ENCODE measurements around the gene DNAI4. TPM values are rescaled to one million over a fixed set of nuclear protein-coding genes. Genes with fewer than 3 reads are reported as not detected.

The DNAI4 gene
- total RNA-seq, 1 experiment from 2014 or later = 2.1 TPM

GRCh38 chr1:66764994-66765578, 159.6 kb downstream of the DNAI4 start:
- ATAC-seq (peak; percentile 34; the same call in 1 of the 2 replicates), DNase-seq (ENCODE audit: low spot score) (peak; percentile 16)
- H3K4me3 Mint-ChIP-seq = no peak overlapping the region
- H3K4me1 Mint-ChIP-seq = no peaks in the 10 kb centered on the region
- no peaks in the 10 kb centered on the region for H3K36me3 Mint-ChIP-seq
- no peaks in the 10 kb centered on the region for H3K27me3 Mint-ChIP-seq (ENCODE audit: low read depth)
- ChIA-PET CTCF (interaction anchor here (0.5 to 2.9 kb wide), 11 partner anchors 18 to 1701 kb away, joined by 3 to 20 read pairs (median 3); partner anchors contain the start of genes DNAI4 and MIER1), POLR2A (no interaction called here)
- H3K27ac Mint-ChIP-seq = no peak overlapping the region
- no peak for TF ChIP-seq PREB (CRISPR knock-in tag; IDR thresholded peaks at IDR 0.05; ENCODE audit: borderline replicate concordance)
- TF ChIP-seq CTCF (IDR thresholded peaks at IDR 0.05) = peak; percentile 35; the same call in 1 of the 2 replicates
- H3K9me3 Mint-ChIP-seq = peaks cover 14% of the 10 kb centered on the region

Other genes starting within 250 kb of the DNAI4 start
- 1.3 to 1.8 TPM (median 1.6 TPM) in 3 replicates for gene DYNLT5, start 172.4 kb downstream of the DNAI4 start, total RNA-seq (2021)
- not detected in 3 replicates for gene INSL5, start 123.6 kb downstream of the DNAI4 start, total RNA-seq (2021)
- gene MIER1, start 134 bp upstream of the DNAI4 start, total RNA-seq (2021) = 30.0 to 31.0 TPM (median 30.4 TPM) in 3 replicates
- 2.4 to 3.0 TPM (median 2.6 TPM) in 3 replicates for gene SLC35D1, start 129.3 kb upstream of the DNAI4 start, total RNA-seq (2021)
- gene C1orf141, start 210.1 kb upstream of the DNAI4 start, total RNA-seq (2021) = not detected in 3 replicates
- gene IL23R, start 241.6 kb upstream of the DNAI4 start, total RNA-seq (2021) = not detected in 3 replicates